ENCODE measurements around the gene KCNJ8.
"Not testable (repeated sequence)": the region's sequence is repeated elsewhere in the genome, so short reads cannot be mapped to it uniquely, and the experiment has no call there.

The KCNJ8 gene

DNA sequence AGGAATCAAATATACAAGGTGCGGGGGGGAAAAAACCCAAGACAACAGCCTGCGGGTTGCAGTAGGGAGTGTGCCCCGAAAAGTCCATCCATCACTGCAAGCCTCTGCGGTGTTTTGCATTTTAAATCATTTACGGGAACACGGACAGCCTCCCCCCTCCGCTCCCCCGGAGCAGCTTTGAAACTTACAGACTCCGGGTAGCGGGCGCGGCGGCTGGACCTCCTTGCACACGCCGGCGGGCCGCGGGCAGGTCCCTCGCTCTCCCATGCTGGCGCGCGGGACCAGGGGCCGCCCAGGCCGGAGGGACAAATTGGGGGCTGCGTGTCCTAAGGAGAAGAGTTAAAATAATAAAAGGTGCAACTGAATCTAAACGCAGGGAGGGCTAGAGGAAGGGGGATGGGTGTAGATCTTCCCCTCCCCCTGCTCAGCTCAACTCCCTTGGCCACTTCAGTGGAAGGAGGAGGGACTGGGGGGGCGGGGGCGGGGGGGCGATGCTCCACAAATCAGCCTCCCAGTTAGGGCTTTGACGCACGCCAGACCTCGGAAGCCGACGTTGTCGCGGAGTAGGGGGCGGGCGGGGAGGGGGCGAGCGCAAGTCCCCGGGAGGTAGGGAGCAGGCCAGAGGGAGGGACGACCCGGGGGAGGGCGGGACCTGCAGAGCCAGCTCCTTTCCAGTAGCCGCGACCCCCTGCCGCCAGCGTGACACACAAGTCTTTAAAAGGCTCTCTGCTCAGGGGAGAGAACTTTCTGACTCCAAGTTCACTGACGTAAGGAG is at the start of gene KCNJ8:
Gene KCNJ8 (minus strand): TSS at position 349 of the 775 bp plus-strand sequence. CDS start 1,090 bp downstream, outside the sequence.
- peak; percentile 97 for DNase-seq

DNA sequence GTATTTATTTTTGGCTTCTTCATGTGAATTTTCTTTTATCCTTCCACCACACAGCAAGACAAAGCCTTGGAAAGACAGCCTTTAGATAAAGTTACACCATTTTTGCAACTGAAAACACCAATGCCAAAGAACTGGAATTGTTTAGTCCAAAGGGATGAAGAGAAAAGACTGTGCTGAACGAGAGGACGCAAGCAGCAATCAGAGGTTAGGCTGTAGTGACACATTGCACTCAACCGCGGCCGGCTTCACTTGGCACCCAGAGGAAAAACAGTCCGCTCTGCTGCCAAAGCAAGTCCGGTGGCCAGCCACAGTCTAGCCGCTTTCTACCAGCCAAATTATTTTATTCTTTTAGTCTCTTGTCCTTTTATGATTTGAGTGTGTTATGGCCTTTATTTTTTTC is 49.1 kb upstream of the KCNJ8 start:
- no peak for DNase-seq

DNA sequence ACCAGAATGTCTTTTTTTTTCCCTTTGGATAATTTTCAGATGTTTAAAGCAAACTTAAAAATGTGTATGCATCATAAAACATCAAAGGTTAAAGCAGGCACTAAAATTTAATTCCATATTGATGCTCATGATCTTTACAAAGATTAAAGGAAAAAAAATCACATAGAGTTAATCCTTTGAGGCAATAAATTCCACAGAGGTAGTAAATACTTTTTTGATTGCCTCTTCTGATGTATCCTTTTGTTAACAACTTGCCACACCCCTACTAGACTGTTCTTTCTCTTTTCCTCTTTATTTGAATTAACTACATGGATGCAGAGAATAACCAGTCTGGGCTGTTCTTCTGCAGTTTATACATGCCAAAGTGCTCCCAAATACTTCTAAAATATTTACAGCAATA is 45.2 kb upstream of the KCNJ8 start:
- DNase-seq: no peak

DNA sequence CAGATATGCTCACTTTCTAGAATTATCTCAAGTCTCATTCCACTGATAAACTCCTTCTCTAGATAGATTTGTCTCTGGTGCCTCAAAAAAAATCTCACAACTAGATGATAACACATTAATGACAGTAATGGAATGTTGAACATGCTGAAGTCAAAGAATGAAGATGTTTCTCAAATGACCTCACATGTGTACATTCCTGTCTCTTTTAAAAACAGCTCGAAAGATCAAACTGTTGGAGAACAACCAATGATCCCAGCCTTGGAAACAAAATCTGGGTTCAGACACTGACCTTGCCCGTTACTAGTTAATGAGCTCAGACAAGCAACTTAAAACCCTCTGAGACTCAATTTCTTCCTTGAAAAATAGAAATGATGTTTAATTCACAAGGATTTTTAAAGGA is 44.7 kb upstream of the KCNJ8 start:
- no peak for DNase-seq

DNA sequence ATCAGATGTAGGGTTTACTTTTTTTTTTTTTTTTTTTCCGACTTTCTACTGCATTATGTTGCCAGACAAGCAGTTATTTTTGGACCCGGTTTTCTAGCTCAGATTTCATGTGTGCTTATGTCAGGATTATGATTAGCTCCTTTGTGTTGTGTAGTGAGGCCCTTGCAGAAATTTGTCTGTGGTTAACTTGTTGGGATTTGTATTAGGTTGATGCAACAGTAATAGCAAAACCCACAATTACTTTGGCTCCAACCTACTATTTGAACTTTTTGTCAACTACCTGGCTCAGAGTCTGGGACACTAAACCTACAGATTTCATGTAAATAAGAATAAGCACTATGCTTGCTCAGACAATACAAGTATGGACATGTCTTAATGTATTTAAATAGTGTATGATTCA is 44.1 kb upstream of the KCNJ8 start:
- no peak for DNase-seq

DNA sequence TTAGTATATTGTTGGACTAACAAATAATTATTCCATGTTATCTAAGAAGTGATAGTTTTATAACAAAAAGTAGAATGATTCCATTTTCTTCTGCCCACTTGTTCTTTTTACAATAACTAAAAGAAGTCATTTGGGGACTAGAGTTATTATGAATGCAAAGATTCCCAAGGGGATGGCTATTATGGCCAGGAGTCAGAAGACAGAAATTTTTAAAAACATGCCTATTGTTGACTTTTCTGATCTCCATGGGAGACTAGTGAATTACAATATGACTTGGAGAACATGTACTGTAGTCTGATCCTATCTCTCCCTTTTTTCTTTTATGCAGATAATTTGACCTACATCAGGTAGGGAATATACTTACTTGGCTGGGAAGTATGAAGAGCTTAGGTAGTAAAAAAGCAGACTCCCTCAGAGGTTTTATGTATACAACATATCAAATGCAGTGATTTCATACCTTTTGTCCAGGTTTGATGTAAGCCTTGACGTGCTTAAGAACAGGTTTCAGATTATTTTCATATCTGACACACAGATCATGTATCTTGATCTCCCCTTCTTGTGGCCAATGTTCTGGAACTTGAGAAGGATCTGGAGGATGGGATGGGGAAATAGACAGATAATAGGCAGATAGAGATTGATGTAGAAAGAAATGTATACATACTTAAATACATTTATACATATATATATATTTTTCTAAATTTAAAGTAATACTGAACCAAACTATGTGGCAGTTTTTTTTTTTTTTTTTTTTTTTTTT is 41.0 kb upstream of the KCNJ8 start:
- DNase-seq: no peak

DNA sequence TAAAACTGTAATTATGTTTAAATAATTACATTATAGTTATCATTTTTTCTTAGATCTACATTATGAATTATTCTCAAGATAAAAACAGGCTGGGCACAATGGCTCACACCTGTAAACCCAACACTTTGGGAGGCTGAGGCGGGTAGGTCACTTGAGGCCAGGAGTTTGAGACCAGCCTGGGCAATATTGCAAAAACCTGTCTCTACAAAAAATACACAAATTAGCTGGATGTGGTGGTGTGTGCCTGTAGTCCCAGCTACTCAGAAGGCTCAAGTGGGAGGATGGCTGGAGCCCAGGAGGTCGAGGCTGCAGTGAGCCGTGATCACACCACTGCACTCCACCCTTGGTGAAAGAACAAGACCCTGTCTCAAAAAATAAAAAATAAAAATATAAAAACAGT is 40.3 kb upstream of the KCNJ8 start:
- DNase-seq: no peak

DNA sequence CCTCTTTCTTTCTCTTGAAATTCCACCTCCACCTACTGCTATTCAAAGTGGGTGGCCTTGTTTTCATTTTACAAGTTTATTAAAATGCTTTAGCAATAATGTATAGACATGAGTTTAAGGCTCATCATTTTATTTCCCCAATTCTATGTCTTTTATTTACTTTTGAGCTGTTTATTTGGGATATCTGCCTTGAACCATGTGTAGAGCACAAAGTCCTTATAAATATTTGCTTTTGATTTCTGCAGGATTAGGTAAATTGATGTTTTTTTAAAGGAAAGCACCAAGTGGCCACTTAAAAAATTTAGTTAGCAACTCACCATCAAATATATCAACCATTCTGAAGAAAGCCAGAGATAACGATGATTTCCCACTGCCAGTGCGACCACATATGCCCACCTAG is 39.8 kb upstream of the KCNJ8 start:
- no peak for DNase-seq

DNA sequence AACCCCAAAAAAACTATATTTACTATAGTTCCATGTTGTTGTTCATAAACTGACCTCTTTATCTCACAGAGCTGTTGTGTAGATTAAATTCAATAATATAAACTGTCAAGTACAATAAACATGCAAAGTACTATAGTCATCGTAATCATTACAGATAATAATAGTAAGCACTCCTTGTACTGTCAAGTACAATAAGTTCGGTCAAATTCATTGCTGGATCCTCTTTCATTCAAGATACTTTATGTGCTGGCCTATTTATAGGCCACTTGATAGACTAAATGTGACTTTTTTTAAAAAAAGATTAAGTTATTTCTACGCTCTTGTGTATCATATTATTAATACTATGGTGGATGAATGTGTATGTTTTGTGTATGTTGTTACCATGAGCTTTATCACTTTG is 39.2 kb upstream of the KCNJ8 start:
- DNase-seq: no peak

DNA sequence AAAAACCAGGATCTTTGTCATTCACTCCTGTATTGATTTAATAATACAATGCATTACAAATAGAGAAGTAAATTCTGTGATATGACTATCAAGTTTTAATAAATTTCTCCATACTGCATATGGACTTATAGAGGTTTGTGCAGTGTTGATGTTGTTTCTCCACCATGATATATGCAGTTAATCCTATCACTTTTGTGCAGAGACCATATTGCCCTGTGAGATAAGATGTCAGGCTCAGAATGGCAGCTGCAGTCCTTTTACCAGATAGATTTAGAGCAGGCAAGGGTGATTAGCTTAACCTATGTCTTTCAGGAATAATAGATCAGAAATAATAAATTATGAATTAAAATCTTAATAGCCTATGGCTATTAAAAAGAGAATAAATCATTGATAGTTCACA is 38.6 kb upstream of the KCNJ8 start:
- peak; percentile 64 for DNase-seq

DNA sequence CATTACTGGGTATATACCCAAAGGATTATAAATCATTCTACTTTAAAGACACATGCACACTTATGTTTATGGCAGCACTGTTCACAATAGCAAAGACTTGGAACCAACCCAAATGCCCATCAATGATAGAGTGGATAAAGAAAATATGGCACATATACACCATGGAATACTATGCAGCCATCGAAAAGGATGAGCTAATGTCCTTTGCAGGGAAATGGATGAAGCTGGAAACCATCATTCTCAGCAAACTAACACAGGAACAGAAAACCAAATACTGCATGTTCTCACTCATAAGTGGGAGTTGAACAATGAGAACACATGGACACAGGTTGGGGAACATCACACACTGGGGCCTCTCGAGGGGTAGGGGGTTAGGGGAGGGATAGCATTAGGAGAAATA is 37.8 kb upstream of the KCNJ8 start:
- DNase-seq: not testable (repeated sequence)

DNA sequence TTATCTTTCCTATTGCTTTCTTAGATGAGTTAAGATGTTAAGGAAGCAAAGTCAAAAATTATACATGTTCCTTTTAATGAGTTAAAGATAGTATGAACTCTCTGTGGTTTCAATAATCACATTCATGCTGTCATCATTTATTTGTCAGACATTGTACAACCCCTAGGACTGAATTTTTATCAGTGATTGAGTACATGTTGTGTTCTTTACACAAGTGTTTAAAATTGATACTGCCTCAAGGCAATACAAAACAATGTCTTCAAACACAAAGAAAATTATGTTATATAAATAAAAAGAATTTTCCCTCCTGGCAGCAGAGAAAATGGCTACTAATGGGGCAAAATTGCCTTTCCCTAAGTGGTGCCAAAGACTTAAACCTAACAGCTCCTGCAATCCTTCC is 34.6 kb upstream of the KCNJ8 start:
- no peak for DNase-seq

DNA sequence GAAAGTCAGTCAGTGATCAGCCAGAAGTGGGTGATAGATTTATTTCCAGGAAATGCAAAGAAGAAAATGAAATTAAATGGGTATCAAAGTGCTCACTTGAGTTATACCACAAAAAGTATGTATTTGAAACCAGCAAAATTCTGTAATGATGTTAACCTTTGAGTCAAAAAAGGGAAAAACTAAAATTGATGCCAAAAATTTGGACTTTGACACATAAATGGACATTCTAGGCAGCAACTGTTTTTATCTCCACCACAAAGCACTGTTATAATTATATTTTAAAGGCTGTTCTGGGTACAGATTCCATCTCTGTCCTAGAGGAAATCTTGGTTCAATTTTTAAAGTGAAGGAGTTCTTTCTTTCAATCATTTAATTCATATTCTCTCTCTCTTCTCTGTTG is 31.7 kb upstream of the KCNJ8 start:
- no peak for DNase-seq

DNA sequence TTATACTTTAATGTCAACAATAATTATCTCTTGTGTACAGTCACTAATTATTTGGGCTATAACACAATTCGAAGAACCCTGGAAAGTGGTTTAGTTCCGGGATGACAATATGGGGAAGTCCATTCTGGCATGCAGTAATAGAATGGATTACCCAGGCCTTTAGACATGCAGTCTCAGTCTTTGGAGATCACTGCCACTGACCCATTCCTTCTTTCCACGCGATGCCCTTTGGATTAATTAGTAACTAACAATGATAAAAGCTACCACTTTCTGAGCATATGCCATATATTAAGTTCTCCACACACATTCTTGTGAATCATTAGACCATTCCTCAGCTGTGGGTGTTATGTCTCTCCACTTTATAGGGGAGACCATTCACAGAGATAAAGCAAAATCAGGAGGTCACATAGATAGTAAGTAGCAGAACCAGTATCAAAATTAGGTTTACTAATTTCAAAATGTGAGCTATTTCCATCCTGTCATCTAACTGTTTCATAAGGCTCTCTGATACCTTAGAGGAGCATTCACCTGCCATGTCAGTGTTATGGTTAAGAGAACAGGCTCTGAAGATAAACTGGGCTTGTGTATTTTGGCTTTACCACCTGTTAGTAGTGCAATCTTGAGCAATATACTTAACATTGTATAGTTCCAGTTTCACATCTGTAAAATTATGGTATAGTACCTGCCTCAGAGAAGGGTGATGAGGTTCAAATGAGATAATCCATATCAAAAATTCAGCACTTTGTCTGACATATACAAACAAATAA is 27.2 kb upstream of the KCNJ8 start:
- DNase-seq: no peak

DNA sequence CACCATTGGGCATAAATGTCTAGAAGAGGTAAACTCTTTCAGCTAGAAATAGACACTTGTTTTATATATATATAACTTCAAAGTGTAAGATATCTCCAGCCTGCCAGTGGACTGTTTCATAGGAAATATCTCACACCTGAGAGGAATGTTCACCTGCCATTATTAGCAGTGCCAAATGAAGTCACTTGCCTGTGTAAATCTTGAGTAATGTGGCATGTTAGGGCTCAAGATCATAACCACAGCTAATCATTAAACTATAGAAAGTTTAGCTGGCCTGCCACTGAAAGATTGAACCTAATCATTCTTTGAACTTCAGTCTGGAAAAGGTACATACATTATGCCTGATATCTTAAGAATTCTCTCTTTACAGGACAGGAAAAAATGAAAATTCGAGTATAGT is 25.5 kb upstream of the KCNJ8 start:
- DNase-seq: no peak

DNA sequence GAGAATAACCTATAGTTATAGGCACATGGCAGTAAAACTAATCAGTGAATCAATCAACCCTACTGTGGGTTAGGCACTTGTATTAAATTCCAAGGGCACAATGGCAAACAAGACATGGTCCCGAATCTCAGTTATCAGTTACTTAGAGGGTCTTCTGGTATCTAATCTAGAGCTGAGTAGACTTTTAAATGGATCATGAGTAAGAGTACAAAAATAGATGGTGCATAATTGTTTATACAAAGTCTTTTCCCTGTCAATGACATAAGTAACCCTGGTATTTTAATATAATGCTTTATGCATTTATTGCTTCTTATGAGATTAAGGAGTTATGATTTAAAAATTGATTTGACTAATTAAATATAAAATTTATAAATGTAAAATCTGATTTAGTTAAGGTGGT is 23.0 kb upstream of the KCNJ8 start:
- no peak for DNase-seq

DNA sequence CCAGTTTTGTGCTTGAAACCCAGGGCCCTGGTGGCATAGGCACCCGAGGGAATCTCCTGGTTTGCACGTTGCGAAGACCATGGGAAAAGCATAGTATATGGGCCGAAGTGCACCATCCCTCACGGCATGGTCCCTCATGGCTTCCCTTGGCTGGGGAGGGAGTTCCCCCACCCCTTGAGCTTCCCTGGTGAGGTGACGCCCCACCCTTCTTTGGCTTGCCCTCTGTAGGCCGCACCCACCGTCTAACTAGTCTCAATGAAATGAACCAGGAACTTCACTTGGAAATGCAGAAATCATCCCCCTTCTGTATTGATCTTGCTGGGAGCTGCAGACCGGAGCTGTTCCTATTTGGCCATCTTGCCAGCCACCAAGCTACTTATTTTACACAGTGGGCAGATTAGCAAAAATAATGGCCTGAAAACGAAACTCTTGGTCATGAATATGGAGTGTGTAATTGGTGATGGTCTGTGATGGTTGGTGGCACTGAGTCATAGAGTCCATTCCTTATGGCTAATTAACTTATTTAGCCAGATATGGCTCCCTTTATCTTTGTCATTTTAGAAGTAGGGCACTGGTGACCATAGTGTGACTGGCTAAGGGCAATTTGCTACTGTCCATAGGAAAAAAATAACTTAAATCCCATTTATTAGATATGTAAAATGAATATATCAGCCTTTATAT is 21.3 kb upstream of the KCNJ8 start:
- DNase-seq: no peak

DNA sequence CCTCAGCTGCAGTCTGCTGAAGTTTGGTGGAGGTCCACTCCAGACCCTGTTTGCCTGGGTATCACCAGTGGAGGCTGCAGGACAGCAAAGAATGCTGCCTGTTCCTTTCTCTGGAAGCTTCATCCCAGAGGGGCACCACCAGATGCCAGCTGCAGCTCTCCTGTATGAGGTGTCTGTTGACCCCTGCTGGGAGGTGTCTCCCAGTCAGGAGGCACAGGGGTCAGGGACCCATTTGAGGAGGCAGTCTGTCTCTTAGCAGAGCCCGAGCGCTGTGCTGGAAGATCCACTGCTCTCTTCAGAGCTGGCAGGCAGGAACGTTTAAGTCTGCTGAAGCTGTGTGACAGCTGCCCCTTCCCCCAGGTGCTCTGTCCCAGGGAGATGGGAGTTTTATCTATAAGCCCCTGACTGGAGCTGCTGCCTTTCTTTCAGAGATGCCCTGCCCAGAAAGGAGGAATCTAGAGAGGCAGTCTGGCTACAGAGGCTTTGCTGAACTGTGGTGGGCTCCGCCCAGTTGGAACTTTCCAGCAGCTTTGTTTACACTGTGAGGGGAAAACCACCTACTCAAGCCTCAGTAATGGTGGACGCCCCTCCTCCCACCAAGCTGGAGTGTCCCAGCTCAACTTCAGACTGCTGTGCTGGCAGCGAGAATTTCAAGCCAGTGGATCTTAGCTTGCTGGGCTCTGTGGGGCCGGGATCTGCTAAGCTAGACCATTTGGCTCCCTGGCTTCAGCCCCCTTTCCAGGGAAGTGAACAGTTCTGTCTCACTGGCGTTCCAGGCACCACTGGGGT is 20.5 kb upstream of the KCNJ8 start:
- not testable (repeated sequence) for DNase-seq

DNA sequence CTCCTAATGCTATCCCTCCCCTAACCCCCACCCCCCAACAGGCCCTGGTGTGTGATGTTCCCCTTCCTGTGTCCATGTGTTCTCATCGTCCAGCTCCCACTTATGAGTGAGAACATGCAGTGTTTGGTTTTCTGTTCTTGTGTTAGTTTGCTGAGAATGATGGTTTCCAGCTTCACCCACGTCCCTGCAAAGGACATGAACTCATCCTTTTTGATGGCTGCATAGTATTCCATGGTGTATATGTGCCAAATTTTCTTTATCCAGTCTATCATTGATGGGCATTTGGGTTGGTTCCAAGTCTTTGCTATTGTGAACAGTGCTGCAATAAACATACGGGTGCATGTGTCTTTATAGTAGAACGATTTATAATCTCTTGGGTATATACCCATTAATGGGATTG is 15.2 kb upstream of the KCNJ8 start:
- DNase-seq: not testable (repeated sequence)

DNA sequence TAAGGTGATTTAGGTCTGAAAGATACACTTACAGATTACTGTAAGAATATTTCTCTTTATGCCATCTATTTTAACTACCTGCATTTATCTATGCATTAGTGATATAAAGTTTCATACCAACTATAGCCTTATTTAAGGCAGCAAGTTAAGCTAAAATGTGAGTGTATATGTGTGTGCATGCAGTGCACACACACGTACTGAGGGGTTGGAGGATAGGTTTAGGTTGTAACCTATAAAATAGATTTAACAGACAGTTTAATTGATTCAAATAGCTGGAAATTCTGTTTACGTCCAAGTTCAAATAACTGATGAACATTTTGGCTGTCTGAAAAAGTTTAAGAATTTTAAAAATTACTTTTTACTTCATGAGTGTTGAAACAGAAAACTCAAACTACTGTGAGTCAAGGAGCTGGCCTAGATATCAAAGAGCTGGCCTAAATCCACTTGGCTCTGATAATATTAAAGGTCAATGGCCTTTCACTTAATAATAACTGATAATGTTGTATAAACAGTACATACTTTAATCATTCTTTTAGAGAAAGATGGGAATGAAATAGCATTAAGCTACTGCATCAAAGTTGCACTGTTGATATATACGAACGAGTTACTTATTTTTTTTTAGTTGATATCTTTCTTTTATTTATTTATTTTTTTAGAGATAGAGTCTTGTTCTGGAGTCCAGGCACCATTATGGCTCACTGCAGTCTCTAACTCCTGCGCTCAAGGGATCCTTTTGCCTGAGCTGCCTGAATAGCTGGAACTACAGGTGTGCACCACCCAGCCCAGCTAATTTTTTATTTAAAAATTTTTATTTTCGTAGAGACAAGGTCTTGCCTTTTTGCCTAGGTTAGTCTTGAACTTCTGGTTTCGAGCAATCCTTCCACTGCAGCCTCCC is 13.8 kb upstream of the KCNJ8 start:
- no peak for DNase-seq

DNA sequence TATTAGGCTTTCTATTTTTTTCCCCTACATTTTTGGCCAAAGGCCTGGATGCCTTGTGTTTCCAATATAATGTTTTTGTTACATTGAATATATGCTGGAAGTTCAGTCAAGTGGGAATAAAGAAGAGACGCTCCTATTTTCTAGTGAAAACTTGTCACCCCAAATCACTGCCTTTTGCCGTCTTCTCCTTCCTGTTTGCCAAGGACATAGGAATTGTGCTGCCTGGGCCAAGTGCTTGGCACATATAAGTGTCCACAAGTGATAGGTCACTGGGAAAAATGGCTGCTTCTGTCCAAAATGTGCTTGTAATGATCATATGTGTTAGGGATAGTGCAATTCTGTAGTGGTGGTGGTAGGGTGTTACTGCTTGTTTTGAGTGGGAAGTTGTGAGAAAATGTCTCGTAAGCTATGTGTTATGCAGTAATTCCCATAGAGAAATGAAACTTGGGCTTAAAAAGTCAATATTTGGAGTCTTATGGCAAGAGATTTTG is 11.6 kb upstream of the KCNJ8 start:
- no peak for DNase-seq

All from NCI-H82 (cell line).